Lower lobe of right lung (tissue), 2 donors: ENCODE measurements around the gene FEZF1. TPM values are rescaled to one million over a fixed set of nuclear protein-coding genes. Genes with fewer than 3 reads are reported as not detected.

ENCODE experiments used
- ATAC-seq, 2 donors: fragments of 200-7000 bp; cut with Tn5 transposase; one replicate each; pipeline ENCODE4 v1.9.1; 2020 to 2022; ENCODE audit warnings: mild to moderate bottlenecking in 2 of 2, moderate library complexity in 2 of 2
- DNase-seq: peaks from one replicate; pipeline ENCODE4 v3.0.0-alpha.2; 2020
- H3K27ac ChIP-seq: fragments of 200-600 bp; one replicate; pipeline ENCODE4 v1.8.0; 2022
- H3K27me3 ChIP-seq: fragments of 200-600 bp; one replicate; pipeline ENCODE4 v1.8.0; 2022; ENCODE audit warnings: low read depth
- H3K36me3 ChIP-seq: fragments of 200-600 bp; one replicate; pipeline ENCODE4 v1.8.0; 2022; ENCODE audit warnings: mild to moderate bottlenecking
- H3K4me1 ChIP-seq: fragments of 200-600 bp; one replicate; pipeline ENCODE4 v1.8.0; 2022
- H3K4me3 ChIP-seq: fragments of 200-600 bp; one replicate; pipeline ENCODE4 v1.8.0; 2022; ENCODE audit warnings: mild to moderate bottlenecking
- H3K9me3 ChIP-seq: fragments of 200-600 bp; one replicate; pipeline ENCODE4 v1.8.0; 2022
- CTCF ChIP-seq: fragments of 200-600 bp; IDR thresholded peaks from one replicate; pipeline ENCODE4 v1.8.0; 2022; ENCODE audit warnings: antibody characterized with exemption, mild to moderate bottlenecking
- intact Hi-C: fragments of 100-400 bp; cut with DNase I; formaldehyde crosslinking; loops from one replicate; pipeline ENCODE4 v1.11.0; 2022
- long read RNA-seq: library from polyadenylated mRNA; unstranded; transcript quantifications from one replicate; pipeline ENCODE4 v2.0.0, GENCODE V29; 2021
- total RNA-seq: library from RNA; stranded (reverse); fragmentation: NEBNext Ultra II Directional; extraction: Animal tissue kit (Norgen Biotek cat#: 25700); gene quantifications from one replicate; pipeline ENCODE4 v1.2.1, GENCODE V29; 2021
- donor health status: DM: no; HTN: yes; CAD: no; lungs with severe emphysema.

FEZF1 gene
- not detected for total RNA-seq
- long read RNA-seq: 0 reads

DNA sequence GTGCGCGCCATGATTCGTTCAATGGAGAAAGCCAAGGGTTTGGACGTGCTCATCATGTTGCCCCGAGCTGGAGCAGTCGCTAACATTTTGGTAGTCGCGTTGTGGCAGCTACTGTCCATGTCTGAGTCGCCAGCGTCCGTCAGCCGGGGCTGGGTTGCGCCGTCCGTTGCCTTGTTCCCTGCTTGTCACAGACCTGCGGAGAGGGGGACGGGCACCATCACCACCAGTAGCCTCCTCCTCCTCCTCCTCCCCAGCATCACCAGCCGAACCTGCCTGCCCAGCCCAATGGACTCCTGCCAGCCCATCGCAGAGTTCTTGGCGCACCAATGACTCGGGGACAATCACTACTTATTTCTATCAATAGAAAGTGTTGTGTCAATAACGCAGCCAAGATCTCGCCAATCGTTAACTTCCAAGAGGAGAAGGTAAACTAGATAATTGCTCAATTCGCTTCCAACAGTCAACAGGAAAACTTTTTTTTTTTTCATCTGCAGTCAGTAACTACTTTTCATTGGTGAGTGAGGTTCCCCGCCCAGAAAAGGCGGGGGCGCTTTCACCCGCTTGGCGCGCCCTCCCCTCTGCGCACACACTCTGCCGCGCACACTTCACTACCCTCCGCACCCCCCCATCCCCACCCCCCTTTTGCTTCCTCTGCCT is at the start of gene FEZF1:
TSS of gene FEZF1 (minus strand) at position 432 of the 657 bp plus-strand sequence. CDS start at position 119, 313 bp downstream.
- ATAC-seq: peak; percentile 67 to 71
- H3K4me3 ChIP-seq: peak within 1 kb of the TSS; percentile 28

GRCh38 chr7:122352454-122352853 is 47.9 kb upstream of the FEZF1 start:
- H3K27ac ChIP-seq: no peak overlapping the region

More for the DNA sequence above, at the start of gene FEZF1:
- Histone ChIP-seq H3K36me3 (no peaks in the 10 kb centered on the region), H3K27ac (no peak within 1 kb of the TSS), H3K9me3 (no peaks in the 10 kb centered on the region), H3K27me3 (peaks cover 100% of the 10 kb centered on the region), H3K4me1 (peaks cover 32% of the 10 kb centered on the region)
- TF ChIP-seq CTCF: no peak
- intact Hi-C loops: no loop called here
- DNase-seq: peak; percentile 49

DNA sequence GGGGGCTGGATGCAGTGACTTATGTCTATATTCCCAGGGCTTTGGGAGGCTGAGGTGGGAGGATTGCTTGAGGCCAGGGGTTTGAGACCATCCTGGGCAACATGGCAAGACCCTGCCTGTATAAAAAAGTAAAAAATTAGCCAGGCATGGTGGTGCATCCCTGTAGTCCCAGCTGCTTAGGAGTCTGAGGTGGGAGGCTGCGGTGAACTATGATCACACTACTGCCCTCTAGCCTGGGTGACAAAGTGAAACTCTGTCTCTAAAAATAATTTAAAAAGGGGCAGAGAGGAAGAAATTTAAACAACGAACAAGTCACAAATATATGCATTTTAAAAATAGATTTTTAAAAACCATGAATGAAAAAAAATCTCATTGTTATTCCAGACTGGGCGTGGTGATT is 46.2 kb upstream of the FEZF1 start:
- ATAC-seq (no peak), DNase-seq (no peak)
- TF ChIP-seq CTCF: no peak
- Histone ChIP-seq H3K27ac (no peak overlapping the region), H3K36me3 (no peaks in the 10 kb centered on the region), H3K4me3 (no peak overlapping the region), H3K9me3 (no peaks in the 10 kb centered on the region), H3K4me1 (no peaks in the 10 kb centered on the region), H3K27me3 (no peaks in the 10 kb centered on the region)
- intact Hi-C loops: no loop called here

More at GRCh38 chr7:122352454-122352853, 47.9 kb upstream of the FEZF1 start:
- no peaks in the 10 kb centered on the region for H3K36me3 ChIP-seq
- H3K4me1 ChIP-seq: no peaks in the 10 kb centered on the region
- DNase-seq (no peak), ATAC-seq (no peak)
- no peaks in the 10 kb centered on the region for H3K9me3 ChIP-seq
- TF ChIP-seq CTCF: no peak
- H3K4me3 ChIP-seq: no peak overlapping the region
- intact Hi-C loops: no loop called here
- no peaks in the 10 kb centered on the region for H3K27me3 ChIP-seq

GRCh38 chr7:122344303-122344620 is 39.7 kb upstream of the FEZF1 start:
- H3K4me3 ChIP-seq: no peak overlapping the region
- intact Hi-C loops: no loop called here
- H3K27me3 ChIP-seq: no peaks in the 10 kb centered on the region
- peaks cover 6% of the 10 kb centered on the region for H3K36me3 ChIP-seq
- TF ChIP-seq CTCF: no peak
- H3K4me1 ChIP-seq: no peaks in the 10 kb centered on the region
- DNase-seq (no peak), ATAC-seq (no peak)
- H3K9me3 ChIP-seq: no peaks in the 10 kb centered on the region
- no peak overlapping the region for H3K27ac ChIP-seq

DNA sequence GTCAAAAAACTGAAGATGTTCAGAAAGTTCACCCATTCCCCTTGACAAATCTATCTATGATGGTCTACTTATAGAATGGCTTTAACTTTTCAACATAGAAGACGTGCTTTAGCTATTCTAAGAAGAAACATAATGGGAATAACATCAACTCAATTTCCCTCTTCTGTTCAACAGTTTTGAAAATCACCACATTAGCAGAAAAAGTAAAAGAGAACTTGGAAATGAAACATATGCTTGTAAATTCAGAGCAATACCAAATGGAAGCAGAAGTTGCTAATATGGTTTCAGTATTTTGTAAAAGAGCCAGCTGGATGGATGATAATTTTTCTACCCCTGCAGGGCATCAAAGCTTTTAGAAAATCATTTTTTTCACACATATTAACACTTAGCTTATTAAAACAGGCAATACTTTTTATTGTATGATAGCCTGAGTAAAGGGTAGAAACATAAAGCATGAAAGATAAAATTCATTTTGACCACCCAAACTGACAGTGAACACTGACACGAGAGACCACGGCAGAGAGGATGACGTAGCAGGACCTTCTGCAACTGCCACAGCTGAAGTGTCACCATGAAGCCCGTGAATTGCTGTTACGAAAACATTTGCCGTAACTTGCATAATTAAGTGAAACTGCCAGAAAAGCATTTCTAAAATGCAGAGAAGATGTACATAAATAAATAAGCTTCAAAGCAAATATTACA is 39.2 kb upstream of the FEZF1 start:
- H3K27ac ChIP-seq: no peak overlapping the region
- H3K4me3 ChIP-seq: no peak overlapping the region
- DNase-seq: no peak
- H3K27me3 ChIP-seq: no peaks in the 10 kb centered on the region
- H3K4me1 ChIP-seq: no peaks in the 10 kb centered on the region
- peaks cover 6% of the 10 kb centered on the region for H3K36me3 ChIP-seq
- intact Hi-C loops: no loop called here
- no peaks in the 10 kb centered on the region for H3K9me3 ChIP-seq
- ATAC-seq: no peak
- no peak for TF ChIP-seq CTCF
